ENCODE results near the gene MYO3B. TPM values are rescaled to one million over a fixed set of nuclear protein-coding genes. Genes with fewer than 3 reads are reported as not detected.

Gene MYO3B
- total and polyA plus RNA-seq, 2 donors (not counting 1 experiment from before 2014, with no cell fraction given), result not detected

GRCh38 chr2:170254293-170254732, 76.4 kb downstream of the MYO3B start:
- no peak for TF ChIP-seq EZH2 (IDR thresholded peaks at IDR 0.05; ENCODE audit: borderline replicate concordance, insufficient read depth, low read depth, low read length, poor library complexity, severe bottlenecking)
- TF ChIP-seq, protein P1, sequence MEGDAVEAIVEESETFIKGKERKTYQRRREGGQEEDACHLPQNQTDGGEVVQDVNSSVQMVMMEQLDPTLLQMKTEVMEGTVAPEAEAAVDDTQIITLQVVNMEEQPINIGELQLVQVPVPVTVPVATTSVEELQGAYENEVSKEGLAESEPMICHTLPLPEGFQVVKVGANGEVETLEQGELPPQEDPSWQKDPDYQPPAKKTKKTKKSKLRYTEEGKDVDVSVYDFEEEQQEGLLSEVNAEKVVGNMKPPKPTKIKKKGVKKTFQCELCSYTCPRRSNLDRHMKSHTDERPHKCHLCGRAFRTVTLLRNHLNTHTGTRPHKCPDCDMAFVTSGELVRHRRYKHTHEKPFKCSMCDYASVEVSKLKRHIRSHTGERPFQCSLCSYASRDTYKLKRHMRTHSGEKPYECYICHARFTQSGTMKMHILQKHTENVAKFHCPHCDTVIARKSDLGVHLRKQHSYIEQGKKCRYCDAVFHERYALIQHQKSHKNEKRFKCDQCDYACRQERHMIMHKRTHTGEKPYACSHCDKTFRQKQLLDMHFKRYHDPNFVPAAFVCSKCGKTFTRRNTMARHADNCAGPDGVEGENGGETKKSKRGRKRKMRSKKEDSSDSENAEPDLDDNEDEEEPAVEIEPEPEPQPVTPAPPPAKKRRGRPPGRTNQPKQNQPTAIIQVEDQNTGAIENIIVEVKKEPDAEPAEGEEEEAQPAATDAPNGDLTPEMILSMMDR (IDR thresholded peaks at IDR 0.05), result no peak
- POLR2A ChIA-PET, result no interaction called here
- Histone ChIP-seq H3K9ac (ENCODE audit: low read length) (no peak overlapping the region), H4K20me1 (ENCODE audit: control insufficient read depth, insufficient read depth, low read length, poor library complexity, severe bottlenecking) (no peaks in the 10 kb centered on the region), H3K4me1 (ENCODE audit: control insufficient read depth in 2 of 2, insufficient read depth in 2 of 2, low read length in 2 of 2) (no peaks in the 10 kb centered on the region), H3K4me2 (replicated peaks; ENCODE audit: low read depth, low read length, poor library complexity, severe bottlenecking) (no peak overlapping the region), H3K4me3 (ENCODE audit: control extremely low read depth in 1 of 5, extremely low read depth in 1 of 5, insufficient read depth in 1 of 5, low read depth in 2 of 5, low read length in 4 of 5) (no peak overlapping the region), H3K36me3 (replicated peaks in 1 of 2; ENCODE audit: control extremely low read depth in 1 of 2, control insufficient read depth in 1 of 2, extremely low read depth in 1 of 2, insufficient read depth in 2 of 2, low read length in 1 of 2) (no peaks in the 10 kb centered on the region), H3K27ac (ENCODE audit: low read length in 2 of 2) (no peak overlapping the region), H2AFZ (ENCODE audit: insufficient read depth, low read depth, low read length, poor library complexity, severe bottlenecking) (no peak overlapping the region), H3K27me3 (replicated peaks in 1 of 4; ENCODE audit: control extremely low read depth in 1 of 4, control insufficient read depth in 3 of 4, insufficient read depth in 4 of 4, low read length in 3 of 4) (no peaks in the 10 kb centered on the region), H3K79me2 (ENCODE audit: control insufficient read depth, insufficient read depth, low read length) (no peaks in the 10 kb centered on the region), H3K9me3 (ENCODE audit: control extremely low read depth in 1 of 3, control insufficient read depth in 2 of 3, insufficient read depth in 1 of 3, low read length in 2 of 3) (peaks cover 0 to 9% (median 4%) of the 10 kb centered on the region in 3 donors)
- no peak for DNase-seq
- WGBS (ENCODE audit: insufficient coverage), result 94% methylated on average over 7 of the region's 7 CpGs
- no peak overlapping the region for H3K4me3 Mint-ChIP-seq
- no peaks in the 10 kb centered on the region for H3K4me1 Mint-ChIP-seq
- H3K27me3 Mint-ChIP-seq, result peaks cover 20% of the 10 kb centered on the region
- intact Hi-C loops (cut with micrococcal nuclease), result no loop called here
- no peak for ATAC-seq (ENCODE audit: low read depth)
- CTCF ChIA-PET, result no interaction called here
- no peaks in the 10 kb centered on the region for H3K9me3 Mint-ChIP-seq (ENCODE audit: insufficient read depth)
- H3K27ac Mint-ChIP-seq, result no peak overlapping the region

DNA sequence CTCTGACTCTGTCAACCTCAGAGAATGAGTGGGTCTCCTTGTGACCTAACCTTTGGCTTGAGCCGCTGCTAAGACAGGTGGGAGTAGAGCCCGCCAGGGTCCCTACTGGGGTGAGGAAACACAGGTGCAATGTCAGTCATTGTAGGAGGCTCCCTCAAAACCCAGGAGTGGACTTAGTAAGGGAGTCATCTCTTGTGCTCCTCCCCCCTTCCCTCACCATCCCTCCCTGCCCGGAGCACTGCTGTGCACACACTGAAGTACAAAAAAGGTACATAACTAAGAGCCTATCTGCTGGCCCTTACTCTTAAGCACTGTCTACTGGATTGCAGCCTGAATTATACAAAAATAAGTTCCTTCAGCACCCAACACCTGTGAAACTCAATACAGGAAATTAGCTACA, 77.2 kb downstream of the MYO3B start:
- DNase-seq (no peak), ATAC-seq (ENCODE audit: low read depth) (no peak)
- Histone ChIP-seq H3K4me2 (replicated peaks; ENCODE audit: low read depth, low read length, poor library complexity, severe bottlenecking) (no peak overlapping the region), H3K79me2 (ENCODE audit: control insufficient read depth, insufficient read depth, low read length) (no peaks in the 10 kb centered on the region), H3K27ac (ENCODE audit: low read length in 2 of 2) (no peak overlapping the region), H3K4me3 (ENCODE audit: control extremely low read depth in 1 of 5, extremely low read depth in 1 of 5, insufficient read depth in 1 of 5, low read depth in 2 of 5, low read length in 4 of 5) (no peak overlapping the region), H3K9me3 (ENCODE audit: control extremely low read depth in 1 of 3, control insufficient read depth in 2 of 3, insufficient read depth in 1 of 3, low read length in 2 of 3) (peaks cover 0 to 9% (median 4%) of the 10 kb centered on the region in 3 donors), H3K9ac (ENCODE audit: low read length) (no peak overlapping the region), H4K20me1 (ENCODE audit: control insufficient read depth, insufficient read depth, low read length, poor library complexity, severe bottlenecking) (no peaks in the 10 kb centered on the region), H3K27me3 (replicated peaks in 1 of 4; ENCODE audit: control extremely low read depth in 1 of 4, control insufficient read depth in 3 of 4, insufficient read depth in 4 of 4, low read length in 3 of 4) (no peaks in the 10 kb centered on the region), H3K4me1 (ENCODE audit: control insufficient read depth in 2 of 2, insufficient read depth in 2 of 2, low read length in 2 of 2) (no peaks in the 10 kb centered on the region), H2AFZ (ENCODE audit: insufficient read depth, low read depth, low read length, poor library complexity, severe bottlenecking) (no peak overlapping the region), H3K36me3 (replicated peaks in 1 of 2; ENCODE audit: control extremely low read depth in 1 of 2, control insufficient read depth in 1 of 2, extremely low read depth in 1 of 2, insufficient read depth in 2 of 2, low read length in 1 of 2) (no peaks in the 10 kb centered on the region)
- ChIA-PET POLR2A (no interaction called here), CTCF (no interaction called here)
- Mint-ChIP-seq H3K4me3 (no peak overlapping the region), H3K4me1 (no peaks in the 10 kb centered on the region), H3K27ac (no peak overlapping the region), H3K27me3 (peaks cover 20% of the 10 kb centered on the region), H3K9me3 (ENCODE audit: insufficient read depth) (no peaks in the 10 kb centered on the region)
- 96% methylated on average over 2 of the region's 3 CpGs for WGBS (ENCODE audit: insufficient coverage)
- intact Hi-C loops (cut with micrococcal nuclease), result no loop called here
- no peak for TF ChIP-seq EZH2 (IDR thresholded peaks at IDR 0.05; ENCODE audit: borderline replicate concordance, insufficient read depth, low read depth, low read length, poor library complexity, severe bottlenecking)
- TF ChIP-seq, protein P1 (IDR thresholded peaks at IDR 0.05), result no peak

All from B cell (primary cell).